Hepatocyte (in vitro differentiated cells): Measurements from ENCODE around the gene CEP164. TPM values are rescaled to one million over a fixed set of nuclear protein-coding genes. Genes with fewer than 3 reads are reported as not detected.

Source experiments
- DNase-seq: peaks from one replicate; pipeline ENCODE4 v3.0.0-alpha.2; 2016; ENCODE audit warnings: low spot score
- H2AFZ ChIP-seq: fragments of 200-600 bp; sonication (generic); 2 replicates; pipeline ENCODE4 v1.6.0; 2016; ENCODE audit warnings: antibody characterized with exemption, mild to moderate bottlenecking
- H3K27ac ChIP-seq: fragments of 200-600 bp; sonication (generic); 2 replicates; pipeline ENCODE4 v1.5.1; 2016; ENCODE audit warnings: mild to moderate bottlenecking
- H3K27me3 ChIP-seq: fragments of 200-600 bp; sonication (generic); 2 replicates; pipeline ENCODE4 v1.6.1; 2016
- H3K36me3 ChIP-seq: fragments of 200-600 bp; sonication (generic); replicated peaks from 2 replicates; pipeline ENCODE4 v1.5.1; 2016; ENCODE audit warnings: low read depth; ENCODE audit not compliant: insufficient read depth
- H3K4me1 ChIP-seq: fragments of 200-600 bp; sonication (generic); 2 replicates; pipeline ENCODE4 v1.5.1; 2016; ENCODE audit warnings: mild to moderate bottlenecking, moderate library complexity; ENCODE audit not compliant: insufficient read depth
- H3K4me2 ChIP-seq: fragments of 200-600 bp; sonication (generic); 2 replicates; pipeline ENCODE4 v1.6.0; 2016
- H3K4me3 ChIP-seq: fragments of 200-600 bp; sonication (generic); 2 replicates; pipeline ENCODE4 v1.5.1; 2016; ENCODE audit warnings: mild to moderate bottlenecking
- H3K79me2 ChIP-seq: fragments of 200-600 bp; sonication (generic); 2 replicates; pipeline ENCODE4 v1.6.0; 2017; ENCODE audit warnings: mild to moderate bottlenecking
- H3K9me2 ChIP-seq: fragments of 200-600 bp; sonication (generic); replicated peaks from 2 replicates; pipeline ENCODE4 v1.6.0; 2017; ENCODE audit warnings: mild to moderate bottlenecking; ENCODE audit not compliant: insufficient read depth
- H3K9me3 ChIP-seq: fragments of 200-600 bp; sonication (generic); 2 replicates; pipeline ENCODE4 v1.5.1; 2016; ENCODE audit warnings: low read depth, mild to moderate bottlenecking
- H4K20me1 ChIP-seq: fragments of 200-600 bp; sonication (generic); 2 replicates; pipeline ENCODE4 v1.6.0; 2016; ENCODE audit warnings: mild to moderate bottlenecking; ENCODE audit not compliant: insufficient read depth, poor library complexity, severe bottlenecking
- EZH2 ChIP-seq: fragments of 200-600 bp; sonication (generic); IDR thresholded peaks from 2 replicates; pipeline ENCODE4 v1.6.1; 2016; ENCODE audit warnings: antibody characterized with exemption, mild to moderate bottlenecking, borderline replicate concordance
- EZH2phosphoT487 ChIP-seq: fragments of 200-600 bp; sonication (generic); IDR thresholded peaks from one replicate; pipeline ENCODE4 v1.6.1; 2018; ENCODE audit warnings: antibody characterized with exemption, mild to moderate bottlenecking, low read depth, moderate library complexity; ENCODE audit not compliant: unreplicated experiment, severe bottlenecking
- WGBS: methylation state at CpG from one replicate; pipeline ENCODE4 v1.1.6; 2016; ENCODE audit warnings: low lambda C conversion rate; ENCODE audit errors: missing lambda C conversion rate; 5-methylcytosine and 5-hydroxymethylcytosine counted together
- polyA plus RNA-seq: library from polyadenylated mRNA; unstranded; fragments of >200 nt; fragmentation: Nextera tagmentation; extraction: Ambion mirVana; gene quantifications from 2 replicates; pipeline ENCODE4 v1.2.1, GENCODE V29; 2016
- total RNA-seq: library from RNA; depleted of rRNA; stranded (reverse); fragments of >200 nt; gene quantifications from 2 replicates; pipeline ENCODE4 v1.2.3, GENCODE V29; 2014
- TF ChIP-seq, protein P1 (sequence below): fragments of 200-600 bp; sonication (generic); IDR thresholded peaks from 2 replicates; pipeline ENCODE4 v1.5.1; 2016; ENCODE audit warnings: antibody characterized with exemption, mild to moderate bottlenecking; ENCODE audit not compliant: poor library complexity

The CEP164 gene
- total and polyA plus RNA-seq, 2 experiments from 2014 or later = 18.3 to 19.9 TPM

- no peaks in the 10 kb centered on the region for H4K20me1 ChIP-seq
- peaks cover 32% of the 10 kb centered on the region for H3K27me3 ChIP-seq
- DNase-seq = no peak
- no peak overlapping the region for H3K4me2 ChIP-seq
- no peaks in the 10 kb centered on the region for H3K79me2 ChIP-seq
- TF ChIP-seq, protein P1, sequence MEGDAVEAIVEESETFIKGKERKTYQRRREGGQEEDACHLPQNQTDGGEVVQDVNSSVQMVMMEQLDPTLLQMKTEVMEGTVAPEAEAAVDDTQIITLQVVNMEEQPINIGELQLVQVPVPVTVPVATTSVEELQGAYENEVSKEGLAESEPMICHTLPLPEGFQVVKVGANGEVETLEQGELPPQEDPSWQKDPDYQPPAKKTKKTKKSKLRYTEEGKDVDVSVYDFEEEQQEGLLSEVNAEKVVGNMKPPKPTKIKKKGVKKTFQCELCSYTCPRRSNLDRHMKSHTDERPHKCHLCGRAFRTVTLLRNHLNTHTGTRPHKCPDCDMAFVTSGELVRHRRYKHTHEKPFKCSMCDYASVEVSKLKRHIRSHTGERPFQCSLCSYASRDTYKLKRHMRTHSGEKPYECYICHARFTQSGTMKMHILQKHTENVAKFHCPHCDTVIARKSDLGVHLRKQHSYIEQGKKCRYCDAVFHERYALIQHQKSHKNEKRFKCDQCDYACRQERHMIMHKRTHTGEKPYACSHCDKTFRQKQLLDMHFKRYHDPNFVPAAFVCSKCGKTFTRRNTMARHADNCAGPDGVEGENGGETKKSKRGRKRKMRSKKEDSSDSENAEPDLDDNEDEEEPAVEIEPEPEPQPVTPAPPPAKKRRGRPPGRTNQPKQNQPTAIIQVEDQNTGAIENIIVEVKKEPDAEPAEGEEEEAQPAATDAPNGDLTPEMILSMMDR = no peak
- no peak for TF ChIP-seq EZH2phosphoT487
- TF ChIP-seq EZH2 = no peak
- no peaks in the 10 kb centered on the region for H3K9me2 ChIP-seq
- no peaks in the 10 kb centered on the region for H3K4me1 ChIP-seq
- WGBS = 94% methylated on average over 7 of the region's 7 CpGs
- H3K9me3 ChIP-seq = no peaks in the 10 kb centered on the region
- no peaks in the 10 kb centered on the region for H3K36me3 ChIP-seq
- no peak overlapping the region for H3K27ac ChIP-seq
- no peak overlapping the region for H2AFZ ChIP-seq
- no peak overlapping the region for H3K4me3 ChIP-seq
These were observed 103.8 kb downstream of the CEP164 start for GRCh38 chr11:117431436-117431835.

GRCh38 chr11:117433717-117434116, 106.1 kb downstream of the CEP164 start:
- Histone ChIP-seq H3K36me3 (no peaks in the 10 kb centered on the region), H3K4me2 (no peak overlapping the region), H3K4me1 (no peaks in the 10 kb centered on the region), H2AFZ (no peak overlapping the region), H3K27ac (no peak overlapping the region), H3K9me3 (no peaks in the 10 kb centered on the region), H4K20me1 (no peaks in the 10 kb centered on the region), H3K9me2 (no peaks in the 10 kb centered on the region), H3K27me3 (peaks cover 23% of the 10 kb centered on the region), H3K79me2 (no peaks in the 10 kb centered on the region), H3K4me3 (no peak overlapping the region)
- no peak for DNase-seq
- TF ChIP-seq EZH2 (no peak), EZH2phosphoT487 (no peak)
- TF ChIP-seq, protein P1 = no peak

- no peaks in the 10 kb centered on the region for H3K79me2 ChIP-seq
- no peaks in the 10 kb centered on the region for H3K36me3 ChIP-seq
- H3K9me3 ChIP-seq = no peaks in the 10 kb centered on the region
- DNase-seq = no peak
- no peaks in the 10 kb centered on the region for H3K4me1 ChIP-seq
- WGBS = 100% methylated on average over 1 of the region's 1 CpG
- no peaks in the 10 kb centered on the region for H3K9me2 ChIP-seq
- no peaks in the 10 kb centered on the region for H4K20me1 ChIP-seq
- no peak overlapping the region for H3K4me2 ChIP-seq
- no peak overlapping the region for H3K4me3 ChIP-seq
- peaks cover 23% of the 10 kb centered on the region for H3K27me3 ChIP-seq
- H3K27ac ChIP-seq = no peak overlapping the region
- no peak for TF ChIP-seq EZH2phosphoT487
- TF ChIP-seq, protein P1 = no peak
- no peak for TF ChIP-seq EZH2
- H2AFZ ChIP-seq = no peak overlapping the region
These were observed 106.8 kb downstream of the CEP164 start for GRCh38 chr11:117434481-117434880.

DNA sequence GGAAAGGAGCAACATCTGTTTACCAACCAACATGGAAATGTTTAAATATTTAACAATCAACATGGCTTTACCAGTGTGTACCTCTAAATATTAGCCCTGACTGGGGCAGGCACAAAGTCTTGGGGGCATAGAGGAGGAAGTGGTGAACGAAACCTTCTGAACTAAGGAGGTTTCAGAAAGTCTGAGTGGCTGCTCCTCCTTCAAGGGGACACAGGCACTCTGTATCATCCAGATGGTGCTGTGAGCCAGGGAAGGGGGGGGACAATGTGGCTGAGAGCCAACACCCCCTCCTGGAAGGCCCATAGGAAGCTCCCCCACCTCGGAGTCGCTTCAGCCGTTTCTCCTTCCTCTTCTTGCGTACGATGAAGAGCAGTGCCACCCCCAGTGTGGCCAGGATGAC, 107.7 kb downstream of the CEP164 start:
- H2AFZ ChIP-seq = no peak overlapping the region
- DNase-seq = no peak
- no peaks in the 10 kb centered on the region for H3K9me3 ChIP-seq
- no peaks in the 10 kb centered on the region for H3K36me3 ChIP-seq
- H3K4me3 ChIP-seq = no peak overlapping the region
- H3K9me2 ChIP-seq = no peaks in the 10 kb centered on the region
- no peaks in the 10 kb centered on the region for H4K20me1 ChIP-seq
- TF ChIP-seq EZH2phosphoT487 = no peak
- no peak for TF ChIP-seq EZH2
- TF ChIP-seq, protein P1 = no peak
- no peak overlapping the region for H3K27ac ChIP-seq
- 91% methylated on average over 6 of the region's 6 CpGs for WGBS
- no peaks in the 10 kb centered on the region for H3K4me1 ChIP-seq
- H3K27me3 ChIP-seq = peaks cover 28% of the 10 kb centered on the region
- H3K79me2 ChIP-seq = no peaks in the 10 kb centered on the region
- no peak overlapping the region for H3K4me2 ChIP-seq
